ENCODE measurements around the gene PAM. TPM values are rescaled to one million over a fixed set of nuclear protein-coding genes. Genes with fewer than 3 reads are reported as not detected.

Gene PAM
- total RNA-seq, 1 donor from 2014 or later = 135 TPM

- DNase-seq (ENCODE audit: extremely low spot score, unreplicated experiment) = no peak
- TF ChIP-seq CTCF (conservative IDR thresholded peaks at IDR 0.05) = no peak
- peaks cover 5% of the 10 kb centered on the region for H3K36me3 Mint-ChIP-seq
- H3K27ac Mint-ChIP-seq = no peak overlapping the region
- no peak overlapping the region for H3K4me3 Mint-ChIP-seq
- H3K27me3 Mint-ChIP-seq = no peaks in the 10 kb centered on the region
- H3K4me1 Mint-ChIP-seq (ENCODE audit: unreplicated experiment) = peaks cover 3% of the 10 kb centered on the region
- H3K9me3 Mint-ChIP-seq = no peaks in the 10 kb centered on the region
Measured at GRCh38 chr5:102937894-102938293, 182.8 kb downstream of the PAM start.

- Mint-ChIP-seq H3K27me3 (no peaks in the 10 kb centered on the region), H3K27ac (no peak overlapping the region)
- DNase-seq (ENCODE audit: extremely low spot score, unreplicated experiment) = no peak
Measured at GRCh38 chr5:102941111-102941510, 186.0 kb downstream of the PAM start.

GRCh38 chr5:102946414-102946813 is 191.3 kb downstream of the PAM start:
- no peak overlapping the region for H3K4me3 Mint-ChIP-seq
- H3K27me3 Mint-ChIP-seq = no peaks in the 10 kb centered on the region
- H3K36me3 Mint-ChIP-seq = peaks cover 18% of the 10 kb centered on the region
- no peaks in the 10 kb centered on the region for H3K4me1 Mint-ChIP-seq (ENCODE audit: unreplicated experiment)
- H3K9me3 Mint-ChIP-seq = peaks cover 4% of the 10 kb centered on the region
- TF ChIP-seq CTCF (conservative IDR thresholded peaks at IDR 0.05) = no peak
- no peak overlapping the region for H3K27ac Mint-ChIP-seq
- DNase-seq (ENCODE audit: extremely low spot score, unreplicated experiment) = no peak

More at GRCh38 chr5:102941111-102941510, 186.0 kb downstream of the PAM start:
- no peak for TF ChIP-seq CTCF (conservative IDR thresholded peaks at IDR 0.05)
- Mint-ChIP-seq H3K36me3 (no peaks in the 10 kb centered on the region), H3K9me3 (no peaks in the 10 kb centered on the region), H3K4me1 (ENCODE audit: unreplicated experiment) (peaks cover 3% of the 10 kb centered on the region), H3K4me3 (no peak overlapping the region)

- TF ChIP-seq CTCF (conservative IDR thresholded peaks at IDR 0.05) = no peak
- H3K27ac Mint-ChIP-seq = no peak overlapping the region
- no peaks in the 10 kb centered on the region for H3K4me1 Mint-ChIP-seq (ENCODE audit: unreplicated experiment)
- H3K36me3 Mint-ChIP-seq = peaks cover 18% of the 10 kb centered on the region
- H3K27me3 Mint-ChIP-seq = no peaks in the 10 kb centered on the region
- peaks cover 4% of the 10 kb centered on the region for H3K9me3 Mint-ChIP-seq
- H3K4me3 Mint-ChIP-seq = no peak overlapping the region
- no peak for DNase-seq (ENCODE audit: extremely low spot score, unreplicated experiment)
Measured at GRCh38 chr5:102946971-102947370, 191.9 kb downstream of the PAM start.

GRCh38 chr5:102955488-102955887 is 200.4 kb downstream of the PAM start:
- H3K4me1 Mint-ChIP-seq (ENCODE audit: unreplicated experiment) = peaks cover 5% of the 10 kb centered on the region
- no peaks in the 10 kb centered on the region for H3K27me3 Mint-ChIP-seq
- TF ChIP-seq CTCF (conservative IDR thresholded peaks at IDR 0.05) = no peak
- H3K27ac Mint-ChIP-seq = no peak overlapping the region
- no peak overlapping the region for H3K4me3 Mint-ChIP-seq
- H3K9me3 Mint-ChIP-seq = no peaks in the 10 kb centered on the region
- peaks cover 11% of the 10 kb centered on the region for H3K36me3 Mint-ChIP-seq
- DNase-seq (ENCODE audit: extremely low spot score, unreplicated experiment) = no peak

GRCh38 chr5:102956599-102956998 is 201.5 kb downstream of the PAM start:
- Mint-ChIP-seq H3K27ac (no peak overlapping the region), H3K4me3 (no peak overlapping the region), H3K4me1 (ENCODE audit: unreplicated experiment) (peaks cover 5% of the 10 kb centered on the region), H3K9me3 (no peaks in the 10 kb centered on the region), H3K36me3 (peaks cover 8% of the 10 kb centered on the region), H3K27me3 (no peaks in the 10 kb centered on the region)
- no peak for DNase-seq (ENCODE audit: extremely low spot score, unreplicated experiment)
- TF ChIP-seq CTCF (conservative IDR thresholded peaks at IDR 0.05) = no peak
